ENCODE results near the gene CITED2. TPM values are rescaled to one million over a fixed set of nuclear protein-coding genes. Genes with fewer than 3 reads are reported as not detected.

The CITED2 gene
- total and polyA plus RNA-seq, 2 of the 8 experiments (the other 6 are each of a cell fraction or from before 2014, with no cell fraction given), result 89.1 to 115 TPM

- Histone ChIP-seq H3K4me3 (ENCODE audit: extremely low read depth in 1 of 4, insufficient read depth in 2 of 4, low read depth in 3 of 4, low read length in 4 of 4) (no peak overlapping the region), H4K5ac (ENCODE audit: insufficient read length, low read depth, low read length) (no peak overlapping the region), H2BK5ac (ENCODE audit: low read depth, low read length) (no peak overlapping the region), H3K14ac (ENCODE audit: insufficient read length) (no peak overlapping the region), H2BK20ac (ENCODE audit: low read length) (no peak overlapping the region), H3K9me3 (ENCODE audit: insufficient read depth in 2 of 2, low read depth in 1 of 2, low read length in 1 of 2) (no peaks in the 10 kb centered on the region), H3K4me2 (ENCODE audit: insufficient read depth in 1 of 2, low read depth in 2 of 2, low read length in 2 of 2) (no peak overlapping the region), H2BK120ac (replicated peaks; ENCODE audit: low read depth, low read length) (no peak overlapping the region), H3K36me3 (ENCODE audit: control insufficient read depth in 2 of 4, insufficient read depth in 4 of 4, low read length in 3 of 4) (no peaks in the 10 kb centered on the region), H4K8ac (ENCODE audit: extremely low read depth, insufficient read depth, low read length) (no peak overlapping the region), H3K4ac (replicated peaks; ENCODE audit: insufficient read length, low read depth, low read length) (no peak overlapping the region), H3K79me1 (ENCODE audit: low read depth, low read length) (no peaks in the 10 kb centered on the region), H2BK15ac (ENCODE audit: low read length) (no peak overlapping the region), H3K18ac (ENCODE audit: extremely low read depth, low read length) (no peak overlapping the region), H3K79me2 (ENCODE audit: control insufficient read depth in 1 of 2, insufficient read depth in 2 of 2, low read length in 2 of 2) (no peaks in the 10 kb centered on the region), H3K27ac (ENCODE audit: low read depth, low read length) (no peak overlapping the region), H3K23ac (ENCODE audit: insufficient read length) (no peak overlapping the region), H4K91ac (replicated peaks; ENCODE audit: insufficient read length, low read length) (no peak overlapping the region), H3K4me1 (replicated peaks in 1 of 4; ENCODE audit: control insufficient read depth in 3 of 4, insufficient read depth in 4 of 4, low read length in 3 of 4) (no peaks in the 10 kb centered on the region), H2AFZ (ENCODE audit: low read length) (no peak overlapping the region), H3K9ac (replicated peaks in 1 of 4; ENCODE audit: extremely low read depth in 1 of 4, low read depth in 3 of 4, low read length in 3 of 4) (no peak overlapping the region), H3K56ac (replicated peaks; ENCODE audit: insufficient read length, low read depth, low read length) (no peak overlapping the region), H2AK5ac (ENCODE audit: low read depth, low read length) (no peak overlapping the region), H4K20me1 (replicated peaks in 1 of 2; ENCODE audit: control insufficient read depth in 1 of 2, insufficient read depth in 2 of 2, low read length in 2 of 2) (no peaks in the 10 kb centered on the region), H3K27me3 (replicated peaks in 1 of 4; ENCODE audit: control insufficient read depth in 3 of 4, extremely low read depth in 1 of 4, insufficient read depth in 3 of 4, low read length in 3 of 4) (no peaks in the 10 kb centered on the region), H3K23me2 (ENCODE audit: low read depth, low read length) (no peaks in the 10 kb centered on the region), H2BK12ac (ENCODE audit: low read depth, low read length) (no peak overlapping the region)
- DNase-seq (ENCODE audit: low read depth in 1 of 2, low spot score in 2 of 2), result no peak
- WGBS, 2 experiments (ENCODE audit: extremely low coverage in 1 of 2, insufficient coverage in 1 of 2, insufficient read length in 1 of 2, insufficient replicate concordance in 2 of 2, low coverage in 1 of 2, low lambda C conversion rate in 2 of 2, missing lambda C conversion rate in 1 of 2), result 83% methylated on average over 2 of the region's 2 CpGs; no CpG with 5 or more reads in 1 of the 2 experiments
- TF ChIP-seq RXRA (IDR thresholded peaks at IDR 0.05; ENCODE audit: insufficient read depth, low read depth, low read length), result no peak
- no peak for TF ChIP-seq TAF1 (IDR thresholded peaks at IDR 0.05; ENCODE audit: low read depth, low read length)
- TF ChIP-seq SP2 (IDR thresholded peaks at IDR 0.05; ENCODE audit: low read length), result no peak
- no peak for TF ChIP-seq BRCA1 (IDR thresholded peaks at IDR 0.05; ENCODE audit: low read depth, low read length)
- TF ChIP-seq KDM1A (IDR thresholded peaks at IDR 0.05; ENCODE audit: borderline replicate concordance, low read length), result no peak
- no peak for TF ChIP-seq RNF2 (IDR thresholded peaks at IDR 0.05; ENCODE audit: borderline replicate concordance, low read depth, low read length, missing control alignments, poor library complexity, severe bottlenecking)
- no peak for TF ChIP-seq SRF (IDR thresholded peaks at IDR 0.05; ENCODE audit: low read depth, low read length)
- no peak for TF ChIP-seq HDAC2 (IDR thresholded peaks at IDR 0.05; ENCODE audit: borderline replicate concordance in 1 of 2, low read depth in 2 of 2, low read length in 2 of 2)
- no peak for TF ChIP-seq NRF1 (IDR thresholded peaks at IDR 0.05; ENCODE audit: low read depth, low read length)
- ChIA-PET POLR2A (ENCODE audit: partially characterized antibody) (no interaction called here), CTCF (ENCODE audit: partially characterized antibody) (interaction anchor here (0.7 to 1.6 kb wide), 3 partner anchors 14 to 133 kb away, joined by 3 to 4 read pairs (median 3); no protein-coding TSS in a partner anchor)
- no peak for FAIRE-seq
Observed at GRCh38 chr6:139355172-139355571, 19.3 kb downstream of the CITED2 start.
